ENCODE measurements around the gene NABP2. TPM values are rescaled to one million over a fixed set of nuclear protein-coding genes. Genes with fewer than 3 reads are reported as not detected.

NABP2 gene
- total RNA-seq, 1 donor: 26.8 TPM

GRCh38 chr12:56229916-56230431 is 5.8 kb downstream of the NABP2 start, which contains the start of gene SLC39A5:
Gene SLC39A5, plus strand, starts transcription at chr12:56230051. Its CDS starts 1,224 bp downstream, at chr12:56231275.
- peak; percentile 55 for DNase-seq (ENCODE audit: insufficient read length, low spot score, missing footprints)
- no peaks in the 10 kb centered on the region for H3K9me3 ChIP-seq (ENCODE audit: low read depth, low read length)
- no peaks in the 10 kb centered on the region for H3K27me3 ChIP-seq (ENCODE audit: insufficient read depth, low read length)
- H3K4me1 ChIP-seq (ENCODE audit: insufficient read depth, low read length): peaks cover 5% of the 10 kb centered on the region
- H3K27ac ChIP-seq (ENCODE audit: low read depth, low read length): no peak within 1 kb of the TSS
- TF ChIP-seq, protein P1, sequence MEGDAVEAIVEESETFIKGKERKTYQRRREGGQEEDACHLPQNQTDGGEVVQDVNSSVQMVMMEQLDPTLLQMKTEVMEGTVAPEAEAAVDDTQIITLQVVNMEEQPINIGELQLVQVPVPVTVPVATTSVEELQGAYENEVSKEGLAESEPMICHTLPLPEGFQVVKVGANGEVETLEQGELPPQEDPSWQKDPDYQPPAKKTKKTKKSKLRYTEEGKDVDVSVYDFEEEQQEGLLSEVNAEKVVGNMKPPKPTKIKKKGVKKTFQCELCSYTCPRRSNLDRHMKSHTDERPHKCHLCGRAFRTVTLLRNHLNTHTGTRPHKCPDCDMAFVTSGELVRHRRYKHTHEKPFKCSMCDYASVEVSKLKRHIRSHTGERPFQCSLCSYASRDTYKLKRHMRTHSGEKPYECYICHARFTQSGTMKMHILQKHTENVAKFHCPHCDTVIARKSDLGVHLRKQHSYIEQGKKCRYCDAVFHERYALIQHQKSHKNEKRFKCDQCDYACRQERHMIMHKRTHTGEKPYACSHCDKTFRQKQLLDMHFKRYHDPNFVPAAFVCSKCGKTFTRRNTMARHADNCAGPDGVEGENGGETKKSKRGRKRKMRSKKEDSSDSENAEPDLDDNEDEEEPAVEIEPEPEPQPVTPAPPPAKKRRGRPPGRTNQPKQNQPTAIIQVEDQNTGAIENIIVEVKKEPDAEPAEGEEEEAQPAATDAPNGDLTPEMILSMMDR (IDR thresholded peaks at IDR 0.05; ENCODE audit: extremely low read depth, low read depth, low read length): no peak
- no peak within 1 kb of the TSS for H3K4me3 ChIP-seq (ENCODE audit: insufficient read depth, low read length)
- peaks cover 3% of the 10 kb centered on the region for H3K36me3 ChIP-seq (ENCODE audit: insufficient read depth, low read length)
- H2AFZ ChIP-seq (ENCODE audit: low read length): no peak within 1 kb of the TSS
- H3K4me2 ChIP-seq (ENCODE audit: insufficient read depth, low read length): no peak within 1 kb of the TSS
- no peaks in the 10 kb centered on the region for H4K20me1 ChIP-seq (ENCODE audit: insufficient read depth, low read length)
- no peaks in the 10 kb centered on the region for H3K79me2 ChIP-seq (ENCODE audit: insufficient read depth, low read length)

DNA sequence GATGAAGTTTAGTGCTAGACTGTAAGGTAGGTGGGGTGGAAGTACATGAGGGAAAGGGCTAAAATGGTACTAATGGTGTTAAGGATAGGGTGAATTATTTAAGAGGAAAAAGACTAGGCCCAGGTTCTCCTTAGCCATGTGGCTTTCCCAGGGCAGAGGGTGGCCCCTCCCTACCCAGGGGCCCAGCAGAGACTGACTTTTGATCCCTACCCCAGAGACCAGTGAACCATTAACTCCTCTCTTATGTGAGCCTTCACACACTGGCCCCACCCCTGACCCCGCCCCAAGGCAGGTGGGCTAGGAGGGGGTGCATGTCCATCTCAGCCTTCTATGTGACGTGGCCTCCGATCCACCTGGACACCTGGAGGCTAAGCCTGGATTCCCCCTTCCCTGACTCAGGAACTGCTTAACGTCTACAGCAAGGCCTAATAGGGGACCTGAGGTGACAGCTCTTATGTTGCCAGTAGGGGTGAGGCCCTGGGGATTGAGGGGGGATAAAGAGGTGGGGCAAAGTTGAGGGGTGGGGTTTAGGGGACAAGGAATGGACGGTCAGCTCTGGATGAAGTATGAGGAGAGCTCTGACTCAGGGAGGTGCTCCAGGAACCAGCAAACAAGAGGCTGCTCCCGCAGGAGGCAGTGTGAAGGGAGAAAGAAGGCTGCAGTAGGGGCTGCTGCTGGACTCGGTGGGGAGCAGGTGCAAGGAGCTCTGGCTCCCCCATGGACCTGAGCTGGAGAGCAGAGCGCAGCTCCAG is 6.5 kb downstream of the NABP2 start:
- Histone ChIP-seq H3K79me2 (ENCODE audit: insufficient read depth, low read length) (no peaks in the 10 kb centered on the region), H3K36me3 (ENCODE audit: insufficient read depth, low read length) (peaks cover 3% of the 10 kb centered on the region), H3K9me3 (ENCODE audit: low read depth, low read length) (no peaks in the 10 kb centered on the region), H2AFZ (ENCODE audit: low read length) (no peak overlapping the region), H4K20me1 (ENCODE audit: insufficient read depth, low read length) (no peaks in the 10 kb centered on the region), H3K4me1 (ENCODE audit: insufficient read depth, low read length) (no peaks in the 10 kb centered on the region), H3K27me3 (ENCODE audit: insufficient read depth, low read length) (no peaks in the 10 kb centered on the region), H3K4me3 (ENCODE audit: insufficient read depth, low read length) (no peak overlapping the region), H3K4me2 (ENCODE audit: insufficient read depth, low read length) (no peak overlapping the region), H3K27ac (ENCODE audit: low read depth, low read length) (no peak overlapping the region)
- TF ChIP-seq, protein P1 (IDR thresholded peaks at IDR 0.05; ENCODE audit: extremely low read depth, low read depth, low read length): no peak
- DNase-seq (ENCODE audit: insufficient read length, low spot score, missing footprints): peak; percentile 72

DNA sequence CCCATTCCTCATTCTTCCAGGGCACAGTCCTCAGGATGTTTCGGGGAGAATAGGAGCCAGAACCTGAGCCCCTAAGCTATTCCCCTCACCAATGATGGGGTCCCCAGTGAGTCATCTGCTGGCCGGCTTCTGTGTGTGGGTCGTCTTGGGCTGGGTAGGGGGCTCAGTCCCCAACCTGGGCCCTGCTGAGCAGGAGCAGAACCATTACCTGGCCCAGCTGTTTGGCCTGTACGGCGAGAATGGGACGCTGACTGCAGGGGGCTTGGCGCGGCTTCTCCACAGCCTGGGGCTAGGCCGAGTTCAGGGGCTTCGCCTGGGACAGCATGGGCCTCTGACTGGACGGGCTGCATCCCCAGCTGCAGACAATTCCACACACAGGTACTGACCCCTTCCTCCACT is 7.0 kb downstream of the NABP2 start:
- Histone ChIP-seq H4K20me1 (ENCODE audit: insufficient read depth, low read length) (no peaks in the 10 kb centered on the region), H3K4me2 (ENCODE audit: insufficient read depth, low read length) (no peak overlapping the region), H3K4me1 (ENCODE audit: insufficient read depth, low read length) (no peaks in the 10 kb centered on the region), H3K9me3 (ENCODE audit: low read depth, low read length) (no peaks in the 10 kb centered on the region), H2AFZ (ENCODE audit: low read length) (no peak overlapping the region), H3K27me3 (ENCODE audit: insufficient read depth, low read length) (no peaks in the 10 kb centered on the region), H3K4me3 (ENCODE audit: insufficient read depth, low read length) (no peak overlapping the region), H3K79me2 (ENCODE audit: insufficient read depth, low read length) (no peaks in the 10 kb centered on the region), H3K36me3 (ENCODE audit: insufficient read depth, low read length) (peaks cover 3% of the 10 kb centered on the region), H3K27ac (ENCODE audit: low read depth, low read length) (no peak overlapping the region)
- TF ChIP-seq, protein P1 (IDR thresholded peaks at IDR 0.05; ENCODE audit: extremely low read depth, low read depth, low read length): no peak
- peak; percentile 45 for DNase-seq (ENCODE audit: insufficient read length, low spot score, missing footprints)

DNA sequence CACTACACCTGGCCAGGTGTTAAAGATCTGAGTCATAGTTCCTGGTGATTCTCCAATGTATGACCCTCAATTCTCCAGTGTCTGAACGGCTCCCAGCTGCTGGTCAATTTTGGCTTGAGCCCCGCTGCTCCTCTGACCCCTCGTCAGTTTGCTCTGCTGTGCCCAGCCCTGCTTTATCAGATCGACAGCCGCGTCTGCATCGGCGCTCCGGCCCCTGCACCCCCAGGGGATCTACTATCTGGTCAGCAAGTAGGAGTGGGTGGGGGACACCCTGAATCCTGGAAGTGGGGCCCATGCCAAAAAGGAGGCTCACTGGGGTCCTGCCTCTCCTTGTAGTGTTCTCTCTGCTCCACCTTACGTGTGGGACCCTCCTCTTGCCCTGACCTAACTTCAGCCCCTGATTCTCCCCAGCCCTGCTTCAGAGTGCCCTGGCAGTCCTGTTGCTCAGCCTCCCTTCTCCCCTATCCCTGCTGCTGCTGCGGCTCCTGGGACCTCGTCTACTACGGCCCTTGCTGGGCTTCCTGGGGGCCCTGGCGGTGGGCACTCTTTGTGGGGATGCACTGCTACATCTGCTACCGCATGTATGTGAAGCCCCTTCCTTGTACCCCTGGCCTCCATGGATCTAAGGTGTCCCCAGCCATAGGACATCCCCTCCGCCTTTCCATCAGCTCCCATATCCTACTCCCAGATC is 10.7 kb downstream of the NABP2 start:
- Histone ChIP-seq H3K36me3 (ENCODE audit: insufficient read depth, low read length) (peaks cover 16% of the 10 kb centered on the region), H3K27me3 (ENCODE audit: insufficient read depth, low read length) (no peaks in the 10 kb centered on the region), H2AFZ (ENCODE audit: low read length) (no peak overlapping the region), H4K20me1 (ENCODE audit: insufficient read depth, low read length) (peaks cover 14% of the 10 kb centered on the region), H3K4me1 (ENCODE audit: insufficient read depth, low read length) (no peaks in the 10 kb centered on the region), H3K4me2 (ENCODE audit: insufficient read depth, low read length) (no peak overlapping the region), H3K4me3 (ENCODE audit: insufficient read depth, low read length) (no peak overlapping the region), H3K79me2 (ENCODE audit: insufficient read depth, low read length) (no peaks in the 10 kb centered on the region), H3K27ac (ENCODE audit: low read depth, low read length) (no peak overlapping the region), H3K9me3 (ENCODE audit: low read depth, low read length) (no peaks in the 10 kb centered on the region)
- DNase-seq (ENCODE audit: insufficient read length, low spot score, missing footprints): peak; percentile 57
- TF ChIP-seq, protein P1 (IDR thresholded peaks at IDR 0.05; ENCODE audit: extremely low read depth, low read depth, low read length): no peak
